Prostate gland (tissue), 2 donors: Measurements from ENCODE around the gene ATP9B.

ENCODE experiments used
- POLR2A ChIP-seq: fragments of 450-650 bp; IDR thresholded peaks from one replicate; pipeline ENCODE4 v1.6.1; 2016; ENCODE audit warnings: antibody characterized with exemption, mild to moderate bottlenecking
- TF ChIP-seq, protein P1 (sequence below), 4 experiments: fragments of 200-600 bp in 2 of 4; fragments of 450-650 bp in 2 of 4; sonication (generic) in 2 of 4; IDR thresholded peaks; 1 replicate in 3 of 4; 2 replicates in 1 of 4; pipeline ENCODE4 v1.5.1; 2016 to 2019; ENCODE audit warnings: antibody characterized with exemption in 4 of 4, mild to moderate bottlenecking in 2 of 4, moderate library complexity in 2 of 4

DNA sequence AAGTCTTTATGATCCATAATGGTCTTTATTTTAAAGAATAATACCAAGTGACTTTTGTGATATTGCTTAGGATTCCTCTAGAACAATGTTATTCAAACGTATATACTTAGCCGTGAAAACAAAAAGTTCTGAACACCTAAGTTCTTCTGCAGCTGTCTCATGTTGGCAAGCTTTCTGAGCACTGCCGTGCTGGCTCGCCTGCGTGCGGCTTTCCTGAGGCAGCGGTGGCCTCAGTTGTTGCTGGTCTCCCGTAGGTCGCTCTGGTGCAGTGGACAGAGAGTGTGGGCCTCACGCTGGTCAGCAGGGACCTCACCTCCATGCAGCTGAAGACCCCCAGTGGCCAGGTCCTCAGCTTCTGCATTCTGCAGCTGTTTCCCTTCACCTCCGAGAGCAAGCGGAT, 259.7 kb downstream of the ATP9B start:
- TF ChIP-seq, protein P1, sequence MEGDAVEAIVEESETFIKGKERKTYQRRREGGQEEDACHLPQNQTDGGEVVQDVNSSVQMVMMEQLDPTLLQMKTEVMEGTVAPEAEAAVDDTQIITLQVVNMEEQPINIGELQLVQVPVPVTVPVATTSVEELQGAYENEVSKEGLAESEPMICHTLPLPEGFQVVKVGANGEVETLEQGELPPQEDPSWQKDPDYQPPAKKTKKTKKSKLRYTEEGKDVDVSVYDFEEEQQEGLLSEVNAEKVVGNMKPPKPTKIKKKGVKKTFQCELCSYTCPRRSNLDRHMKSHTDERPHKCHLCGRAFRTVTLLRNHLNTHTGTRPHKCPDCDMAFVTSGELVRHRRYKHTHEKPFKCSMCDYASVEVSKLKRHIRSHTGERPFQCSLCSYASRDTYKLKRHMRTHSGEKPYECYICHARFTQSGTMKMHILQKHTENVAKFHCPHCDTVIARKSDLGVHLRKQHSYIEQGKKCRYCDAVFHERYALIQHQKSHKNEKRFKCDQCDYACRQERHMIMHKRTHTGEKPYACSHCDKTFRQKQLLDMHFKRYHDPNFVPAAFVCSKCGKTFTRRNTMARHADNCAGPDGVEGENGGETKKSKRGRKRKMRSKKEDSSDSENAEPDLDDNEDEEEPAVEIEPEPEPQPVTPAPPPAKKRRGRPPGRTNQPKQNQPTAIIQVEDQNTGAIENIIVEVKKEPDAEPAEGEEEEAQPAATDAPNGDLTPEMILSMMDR (IDR thresholded peaks at IDR 0.05): no peak
- TF ChIP-seq POLR2A: no peak
